GM18951 (cell line): ENCODE measurements around the gene TCEAL4.

Experiments
- POLR2A ChIP-seq: IDR thresholded peaks from 4 replicates; pipeline ENCODE4 v1.6.1; 2011; ENCODE audit warnings: mild to moderate bottlenecking; ENCODE audit not compliant: insufficient read length, insufficient read depth; ENCODE audit errors: extremely low read depth
- in situ Hi-C: fragments of 300-500 bp; cut with MboI; formaldehyde crosslinking; loops from one replicate; pipeline ENCODE4 v1.12.0; 2022; ENCODE audit warnings: low sequenced_read_pairs, mixed read lengths, inconsistent platforms; ENCODE audit not compliant: unreplicated experiment

TCEAL4 gene

GRCh38 chrX:103615781-103616371 is 30.6 kb downstream of the TCEAL4 start:
- in situ Hi-C loops: no loop called here
- TF ChIP-seq POLR2A: no peak

GRCh38 chrX:103616676-103617186 is 31.4 kb downstream of the TCEAL4 start:
- in situ Hi-C loops: no loop called here
- no peak for TF ChIP-seq POLR2A

- no peak for TF ChIP-seq POLR2A
- in situ Hi-C loops: no loop called here
Measured at GRCh38 chrX:103624111-103624510, 38.8 kb downstream of the TCEAL4 start.

GRCh38 chrX:103626855-103627254 is 41.5 kb downstream of the TCEAL4 start:
- no peak for TF ChIP-seq POLR2A
- in situ Hi-C loops: no loop called here

- in situ Hi-C loops: no loop called here
- TF ChIP-seq POLR2A: peak; percentile 27
Measured at GRCh38 chrX:103628386-103629317, 43.3 kb downstream of the TCEAL4 start, which contains the start of gene TCEAL1. TCEAL1 (plus strand) TSS chrX:103628975; CDS start chrX:103629917, 942 bp downstream.

- in situ Hi-C loops: no loop called here
- peak; percentile 49 for TF ChIP-seq POLR2A
Measured at GRCh38 chrX:103629318-103630170, 44.2 kb downstream of the TCEAL4 start.

GRCh38 chrX:103630171-103630511 is 44.8 kb downstream of the TCEAL4 start:
- TF ChIP-seq POLR2A: no peak
- in situ Hi-C loops: no loop called here

- in situ Hi-C loops: no loop called here
- TF ChIP-seq POLR2A: no peak
Measured at GRCh38 chrX:103631145-103631544, 45.8 kb downstream of the TCEAL4 start.

GRCh38 chrX:103635436-103635835 is 50.1 kb downstream of the TCEAL4 start:
- TF ChIP-seq POLR2A: no peak
- in situ Hi-C loops: no loop called here
